MCF 10A (cell line): ENCODE results near the gene PSMA4. TPM values are rescaled to one million over a fixed set of nuclear protein-coding genes. Genes with fewer than 3 reads are reported as not detected.
A peak's percentile ranks its signal among the peaks of the same experiment; 100 is the strongest.

Source experiments
- BruUV-seq: library from RNA; stranded (reverse); fragments of 400-500 nt; replicated peaks from 2 replicates; lab custom pipeline; 2021; lab: Mats Ljungman, UMichigan
- CTCF ChIA-PET: fragments of 300-600 bp; sonication (Branson Sonifier 250); formaldehyde crosslinking; extraction: SDS; loops from one replicate; lab custom pipeline; 2021; ENCODE audit warnings: antibody characterized with exemption, inconsistent platforms; lab: Yijun Ruan, JAX
- POLR2A ChIA-PET: fragments of 300-600, 350-650 bp; sonication (Branson Sonifier 250); formaldehyde crosslinking; extraction: SDS; loops from one replicate; lab custom pipeline; 2020; ENCODE audit warnings: antibody characterized with exemption, inconsistent platforms; lab: Yijun Ruan, JAX
- DNase-seq: peaks from one replicate; pipeline ENCODE4 v3.0.0-alpha.2; 2018; ENCODE audit not compliant: unreplicated experiment
- H3K27ac Mint-ChIP-seq: one replicate; pipeline ENCODE4 v1.8.0; 2022; ENCODE audit warnings: mild to moderate bottlenecking, low read depth, mixed read lengths; ENCODE audit not compliant: unreplicated experiment
- H3K27me3 Mint-ChIP-seq: one replicate; pipeline ENCODE4 v1.8.0; 2022; ENCODE audit warnings: mixed read lengths; ENCODE audit not compliant: insufficient read depth, unreplicated experiment
- H3K36me3 Mint-ChIP-seq: one replicate; pipeline ENCODE4 v1.8.0; 2022; ENCODE audit warnings: mild to moderate bottlenecking, moderate library complexity, mixed read lengths; ENCODE audit not compliant: insufficient read depth, unreplicated experiment
- H3K4me1 Mint-ChIP-seq: one replicate; pipeline ENCODE4 v1.8.0; 2022; ENCODE audit warnings: mixed read lengths; ENCODE audit not compliant: insufficient read depth, unreplicated experiment
- H3K4me3 Mint-ChIP-seq: one replicate; pipeline ENCODE4 v1.8.0; 2022; ENCODE audit warnings: mild to moderate bottlenecking, moderate library complexity, mixed read lengths; ENCODE audit not compliant: unreplicated experiment
- H3K9me3 Mint-ChIP-seq: one replicate; pipeline ENCODE4 v1.8.0; 2022; ENCODE audit warnings: mixed read lengths; ENCODE audit not compliant: unreplicated experiment
- intact Hi-C: fragments of 100-400 bp; cut with micrococcal nuclease; formaldehyde crosslinking; loops from 2 replicates; pipeline ENCODE4 v1.14.1; 2022
- total RNA-seq: library from RNA; stranded (reverse); gene quantifications from 2 replicates; pipeline ENCODE4 v1.2.3, GENCODE V29; 2022
- TF ChIP-seq, protein P1 (sequence below): fragments of 200-600 bp; IDR thresholded peaks from one replicate; pipeline ENCODE4 v1.8.0; 2022; ENCODE audit warnings: antibody characterized with exemption, mild to moderate bottlenecking; ENCODE audit not compliant: unreplicated experiment

PSMA4 gene
- total RNA-seq, 1 experiment from 2014 or later, result 221 TPM

DNA sequence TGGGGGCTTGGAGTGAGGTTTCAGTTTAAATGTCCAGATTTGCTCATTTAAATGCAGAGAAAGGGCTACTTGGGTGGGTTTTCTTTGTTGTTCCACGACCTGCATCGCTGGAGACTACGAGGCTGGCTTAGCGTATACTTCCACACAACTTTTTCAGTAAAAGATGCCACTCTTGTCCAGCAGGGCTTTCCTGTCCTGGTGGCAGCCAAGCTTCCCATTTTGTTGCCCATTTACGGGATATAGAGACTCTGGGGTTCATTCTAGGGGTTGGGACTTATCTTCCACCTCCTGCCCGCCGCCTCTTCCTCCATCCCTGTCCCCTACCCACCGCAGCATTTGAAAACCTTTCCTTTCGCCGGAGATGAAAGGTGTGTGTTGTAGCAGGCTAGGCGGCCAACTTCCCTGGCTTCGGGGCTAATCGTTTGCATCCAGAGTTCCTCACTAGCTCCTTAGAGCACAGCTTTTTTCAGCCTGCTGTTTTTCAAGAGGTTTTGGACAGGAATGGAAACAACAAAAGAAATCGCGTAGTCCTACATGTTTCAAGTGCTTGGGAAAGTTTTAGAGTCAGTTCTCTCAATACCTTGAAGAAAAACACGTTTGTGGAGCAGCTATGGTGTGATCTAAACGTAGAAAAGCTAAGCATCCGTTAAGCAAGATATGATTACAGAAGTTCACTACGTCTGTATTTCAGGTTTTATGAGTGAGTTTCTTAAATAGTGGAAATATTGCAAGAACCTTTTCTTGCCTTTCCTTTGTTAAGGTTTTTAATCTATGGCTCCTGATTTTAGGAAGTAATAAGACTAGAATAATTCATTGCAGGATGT lies 25.9 kb downstream of the PSMA4 start:
- Mint-ChIP-seq H3K4me3 (peak overlapping the region; percentile 86), H3K4me1 (peaks cover 8% of the 10 kb centered on the region), H3K27ac (peak overlapping the region; percentile 54), H3K36me3 (no peaks in the 10 kb centered on the region), H3K27me3 (no peaks in the 10 kb centered on the region), H3K9me3 (no peaks in the 10 kb centered on the region)
- DNase-seq, result peak; percentile 50
- ChIA-PET POLR2A (interaction anchor here (0.6 to 3.8 kb wide), 12 partner anchors 8 to 308 kb away, joined by 3 to 67 read pairs (median 6); partner anchors contain the start of genes HYKK, IREB2, PSMA4 and SKIC8), CTCF (interaction anchor here (0.6 to 2.0 kb wide), 10 partner anchors 8 to 1346 kb away, joined by 3 to 11 read pairs (median 3); partner anchors contain the start of gene IREB2)
- intact Hi-C loops, result loop anchor here (2.0 kb wide), 2 partner anchors 25 to 59 kb away; partner anchors contain the start of genes HYKK and PSMA4
- TF ChIP-seq, protein P1, sequence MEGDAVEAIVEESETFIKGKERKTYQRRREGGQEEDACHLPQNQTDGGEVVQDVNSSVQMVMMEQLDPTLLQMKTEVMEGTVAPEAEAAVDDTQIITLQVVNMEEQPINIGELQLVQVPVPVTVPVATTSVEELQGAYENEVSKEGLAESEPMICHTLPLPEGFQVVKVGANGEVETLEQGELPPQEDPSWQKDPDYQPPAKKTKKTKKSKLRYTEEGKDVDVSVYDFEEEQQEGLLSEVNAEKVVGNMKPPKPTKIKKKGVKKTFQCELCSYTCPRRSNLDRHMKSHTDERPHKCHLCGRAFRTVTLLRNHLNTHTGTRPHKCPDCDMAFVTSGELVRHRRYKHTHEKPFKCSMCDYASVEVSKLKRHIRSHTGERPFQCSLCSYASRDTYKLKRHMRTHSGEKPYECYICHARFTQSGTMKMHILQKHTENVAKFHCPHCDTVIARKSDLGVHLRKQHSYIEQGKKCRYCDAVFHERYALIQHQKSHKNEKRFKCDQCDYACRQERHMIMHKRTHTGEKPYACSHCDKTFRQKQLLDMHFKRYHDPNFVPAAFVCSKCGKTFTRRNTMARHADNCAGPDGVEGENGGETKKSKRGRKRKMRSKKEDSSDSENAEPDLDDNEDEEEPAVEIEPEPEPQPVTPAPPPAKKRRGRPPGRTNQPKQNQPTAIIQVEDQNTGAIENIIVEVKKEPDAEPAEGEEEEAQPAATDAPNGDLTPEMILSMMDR, result peak; percentile 26
- TSS peak; percentile 44 for BruUV-seq

DNA sequence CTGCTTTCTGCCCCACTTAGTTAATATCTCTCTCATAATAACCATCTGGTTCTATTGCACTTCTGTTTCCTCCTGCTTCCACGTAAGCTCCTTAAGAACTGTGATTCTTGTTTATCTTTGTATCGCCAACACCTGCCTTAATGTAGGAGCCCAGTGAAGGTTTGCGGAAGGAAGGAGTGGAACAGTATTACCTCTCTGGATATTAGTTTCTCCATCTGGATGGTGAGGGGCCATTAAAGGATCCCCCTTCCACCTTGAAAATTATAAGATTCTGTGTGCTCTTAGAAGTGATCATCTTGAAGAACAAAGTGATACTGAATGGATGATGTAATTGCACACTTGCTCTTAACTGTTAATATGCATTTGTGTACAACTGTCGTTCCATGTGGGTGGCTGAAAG lies 27.3 kb downstream of the PSMA4 start:
- intact Hi-C loops, result no loop called here
- Mint-ChIP-seq H3K4me3 (no peak overlapping the region), H3K27ac (no peak overlapping the region), H3K27me3 (no peaks in the 10 kb centered on the region), H3K36me3 (no peaks in the 10 kb centered on the region), H3K4me1 (peaks cover 8% of the 10 kb centered on the region), H3K9me3 (no peaks in the 10 kb centered on the region)
- CTCF ChIA-PET, result interaction anchor here (0.6 kb wide), 2 partner anchors 142 to 151 kb away, joined by 3 read pairs; no protein-coding TSS in a partner anchor
- TF ChIP-seq, protein P1, result no peak
- BruUV-seq, result no TSS peak
- POLR2A ChIA-PET, result interaction anchor here (0.7 to 3.8 kb wide), 3 partner anchors 22 to 31 kb away, joined by 3 to 67 read pairs (median 10); partner anchors contain the start of gene PSMA4
- DNase-seq, result no peak

DNA sequence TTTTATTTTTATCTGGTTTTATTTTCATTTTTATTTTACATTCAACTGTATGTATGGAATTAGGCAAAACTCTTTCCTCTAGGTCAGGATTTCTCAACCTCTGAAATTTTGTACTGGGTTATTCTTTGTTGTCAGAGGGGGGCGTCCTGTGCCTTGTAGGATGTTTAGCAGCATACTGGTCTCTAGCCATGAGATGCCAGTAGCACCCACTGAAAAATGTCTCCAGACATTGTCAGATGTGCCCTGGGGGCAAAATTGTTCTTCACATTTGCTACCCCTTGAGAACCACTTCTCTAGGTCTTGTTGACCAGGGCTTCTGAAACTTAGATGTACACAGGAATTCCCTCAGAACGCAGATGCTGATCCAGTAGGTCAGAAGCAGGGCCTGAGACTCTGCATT lies 30.5 kb downstream of the PSMA4 start:
- H3K36me3 Mint-ChIP-seq, result no peaks in the 10 kb centered on the region
- DNase-seq, result peak; percentile 3

DNA sequence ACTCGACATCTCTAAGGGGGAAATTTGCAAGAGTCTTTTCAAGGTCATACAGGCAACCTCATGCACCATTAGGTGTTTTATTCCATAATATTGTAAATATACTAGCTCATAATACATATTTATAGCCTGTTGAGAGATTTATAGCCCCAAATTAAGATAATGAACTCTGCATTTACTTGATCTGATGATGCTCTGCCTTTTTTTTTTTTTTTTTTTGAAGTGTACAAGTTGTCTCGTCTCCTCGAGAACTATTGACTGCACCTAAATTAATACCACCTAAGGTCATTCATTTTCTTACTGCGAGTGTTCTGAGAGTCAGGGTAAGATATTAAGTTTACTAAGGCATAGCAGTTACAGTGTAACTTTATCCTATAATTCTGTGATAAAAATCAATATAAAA lies 31.1 kb downstream of the PSMA4 start:
- H3K27me3 Mint-ChIP-seq, result no peaks in the 10 kb centered on the region
- CTCF ChIA-PET, result interaction anchor here (0.6 to 0.9 kb wide), 2 partner anchors 436 to 457 kb away, joined by 3 read pairs; no protein-coding TSS in a partner anchor
- no peak overlapping the region for H3K4me3 Mint-ChIP-seq
- BruUV-seq, result no TSS peak
- no peak overlapping the region for H3K27ac Mint-ChIP-seq
- intact Hi-C loops, result no loop called here
- no peaks in the 10 kb centered on the region for H3K9me3 Mint-ChIP-seq
- peaks cover 5% of the 10 kb centered on the region for H3K4me1 Mint-ChIP-seq
- H3K36me3 Mint-ChIP-seq, result no peaks in the 10 kb centered on the region
- POLR2A ChIA-PET, result no interaction called here
- no peak for DNase-seq
- TF ChIP-seq, protein P1, result no peak

More for the DNA sequence above, 30.5 kb downstream of the PSMA4 start:
- Mint-ChIP-seq H3K9me3 (no peaks in the 10 kb centered on the region), H3K4me1 (peaks cover 8% of the 10 kb centered on the region), H3K27ac (no peak overlapping the region), H3K27me3 (no peaks in the 10 kb centered on the region), H3K4me3 (no peak overlapping the region)
- intact Hi-C loops, result no loop called here
- ChIA-PET POLR2A (no interaction called here), CTCF (interaction anchor here (0.6 to 0.9 kb wide), 2 partner anchors 435 to 457 kb away, joined by 3 read pairs; no protein-coding TSS in a partner anchor)
- BruUV-seq, result no TSS peak
- TF ChIP-seq, protein P1, result no peak
